Liver (tissue), 9 donors: Measurements from ENCODE around the gene DAB1. TPM values are rescaled to one million over a fixed set of nuclear protein-coding genes. Genes with fewer than 3 reads are reported as not detected.

Experiments used
- DNase-seq: peaks from one replicate; pipeline ENCODE4 v3.0.0-alpha.2; 2017; ENCODE audit warnings: low spot score
- H3K27ac ChIP-seq, 2 donors: one replicate each; pipeline ENCODE4 v1.7.0; 2013; ENCODE audit warnings: inconsistent platforms in 2 of 2, low read length in 2 of 2, control low read depth in 1 of 2, low read depth in 1 of 2, mild to moderate bottlenecking in 1 of 2
- H3K27me3 ChIP-seq, 4 donors: one replicate each; pipeline versions ENCODE4 v1.6.1 to v1.7.0; 2013; ENCODE audit warnings: low read length in 3 of 4, inconsistent platforms in 1 of 4, mild to moderate bottlenecking in 1 of 4, moderate library complexity in 1 of 4; ENCODE audit not compliant: control insufficient read depth in 4 of 4, insufficient read depth in 4 of 4
- H3K36me3 ChIP-seq, 4 donors: one replicate each; pipeline versions ENCODE4 v1.6.1 to v1.7.0; 2013; ENCODE audit warnings: low read length in 3 of 4, mild to moderate bottlenecking in 3 of 4, low read depth in 1 of 4, moderate library complexity in 1 of 4; ENCODE audit not compliant: control insufficient read depth in 4 of 4, insufficient read depth in 3 of 4
- H3K4me1 ChIP-seq, 4 donors: one replicate each; pipeline versions ENCODE4 v1.6.1 to v1.7.0; 2013; ENCODE audit warnings: low read length in 3 of 4, mild to moderate bottlenecking in 3 of 4, moderate library complexity in 1 of 4; ENCODE audit not compliant: control insufficient read depth in 4 of 4, insufficient read depth in 4 of 4
- H3K4me3 ChIP-seq, 3 donors: one replicate each; pipeline versions ENCODE4 v1.6.1 to v1.7.0; 2013; ENCODE audit warnings: low read length in 3 of 3, control low read depth in 1 of 3, low read depth in 1 of 3, mild to moderate bottlenecking in 1 of 3
- H3K9ac ChIP-seq, 2 donors: one replicate each; pipeline ENCODE4 v1.7.0; 2013; ENCODE audit warnings: low read length in 2 of 2, mild to moderate bottlenecking in 2 of 2, moderate library complexity in 2 of 2, control low read depth in 1 of 2, low read depth in 1 of 2
- H3K9me3 ChIP-seq, 4 donors: one replicate each; pipeline versions ENCODE4 v1.6.1 to v1.7.0; 2013; ENCODE audit warnings: low read length in 3 of 4; ENCODE audit not compliant: control insufficient read depth in 4 of 4
- ATF3 ChIP-seq: IDR thresholded peaks from 2 replicates; pipeline ENCODE4 v1.6.1; 2016; ENCODE audit warnings: antibody characterized with exemption
- CTCF ChIP-seq: fragments of 150-350 bp; IDR thresholded peaks from 2 replicates; pipeline ENCODE4 v1.5.1; 2017; ENCODE audit warnings: improper control_type of control experiment, low read depth, low read length; ENCODE audit not compliant: missing input control
- EGR1 ChIP-seq, 2 donors: IDR thresholded peaks; 2 replicates each; pipeline ENCODE4 v1.6.1; 2016 to 2018; ENCODE audit warnings: antibody characterized with exemption in 2 of 2, low read depth in 2 of 2
- FOXA1 ChIP-seq: IDR thresholded peaks from 2 replicates; pipeline ENCODE4 v1.6.1; 2016; ENCODE audit warnings: antibody characterized with exemption
- FOXA2 ChIP-seq: IDR thresholded peaks from 2 replicates; pipeline ENCODE4 v1.6.1; 2016; ENCODE audit warnings: antibody characterized with exemption
- GABPA ChIP-seq, 2 donors: IDR thresholded peaks in 1 of 2; conservative IDR thresholded peaks in 1 of 2; 2 replicates each; pipeline ENCODE4 v1.6.1; 2016; ENCODE audit warnings: antibody characterized with exemption in 2 of 2, mild to moderate bottlenecking in 1 of 2, moderate library complexity in 1 of 2
- HNF4A ChIP-seq, 2 donors: conservative IDR thresholded peaks; 2 replicates each; pipeline ENCODE4 v1.6.1; 2016; ENCODE audit warnings: antibody characterized with exemption in 2 of 2, mild to moderate bottlenecking in 2 of 2
- HNF4G ChIP-seq: IDR thresholded peaks from 2 replicates; pipeline ENCODE4 v1.6.1; 2016; ENCODE audit warnings: antibody characterized with exemption
- JUND ChIP-seq, 2 donors: IDR thresholded peaks; 2 replicates each; pipeline ENCODE4 v1.6.1; 2016; ENCODE audit warnings: antibody characterized with exemption in 2 of 2
- NR2F2 ChIP-seq: IDR thresholded peaks from 2 replicates; pipeline ENCODE4 v1.6.1; 2016; ENCODE audit warnings: antibody characterized with exemption
- RAD21 ChIP-seq, 2 donors: IDR thresholded peaks; 2 replicates each; pipeline ENCODE4 v1.6.1; 2016; ENCODE audit warnings: antibody characterized with exemption in 2 of 2, mild to moderate bottlenecking in 2 of 2
- RXRA ChIP-seq, 2 donors: IDR thresholded peaks; 2 replicates each; pipeline ENCODE4 v1.6.1; 2017 to 2018; ENCODE audit warnings: antibody characterized with exemption in 2 of 2, mild to moderate bottlenecking in 1 of 2
- SP1 ChIP-seq: IDR thresholded peaks from 2 replicates; pipeline ENCODE4 v1.6.1; 2018; ENCODE audit warnings: antibody characterized with exemption, mild to moderate bottlenecking
- YY1 ChIP-seq: IDR thresholded peaks from 2 replicates; pipeline ENCODE4 v1.6.1; 2016; ENCODE audit warnings: antibody characterized with exemption, mild to moderate bottlenecking
- ZBTB33 ChIP-seq: IDR thresholded peaks from 2 replicates; pipeline ENCODE4 v1.6.1; 2016; ENCODE audit warnings: antibody characterized with exemption
- WGBS: extraction: QIAGEN DNeasy Blood & Tissue Kit; methylation state at CpG from one replicate; pipeline ENCODE4 v1.1.7; 2013; 5-methylcytosine and 5-hydroxymethylcytosine counted together
- polyA plus RNA-seq, 2 donors: library from polyadenylated mRNA; stranded (reverse) in 1 of 2; unstranded in 1 of 2; fragments of 200-250 nt in 1 of 2; fragments of >200 nt in 1 of 2; fragmentation: Nextera tagmentation in 1 of 2; extraction: Ambion mirVana in 1 of 2; gene quantifications; one replicate each; pipeline versions ENCODE4 v1.2.1 to v1.2.3, GENCODE V29; 2013 to 2015
- total RNA-seq, 2 donors: library from RNA; depleted of rRNA; stranded (reverse); fragments of >200 nt; gene quantifications; one replicate each; pipeline ENCODE4 v1.2.3, GENCODE V29; 2014
- TF ChIP-seq, protein P1 (sequence below): IDR thresholded peaks from 2 replicates; pipeline ENCODE4 v1.6.1; 2016; ENCODE audit warnings: antibody characterized with exemption
- TF ChIP-seq, protein P2 (sequence below): IDR thresholded peaks from 2 replicates; pipeline ENCODE4 v1.6.1; 2016; ENCODE audit warnings: antibody characterized with exemption, mild to moderate bottlenecking
- donor health status: healthy.
- donor health status: healthy.
- donor health status: healthy.
- donor health status: healthy.
- donor health status: healthy.

Gene DAB1
- total and polyA plus RNA-seq, 4 donors: 0.54 to 1.7 (median 1.2) TPM

DNA sequence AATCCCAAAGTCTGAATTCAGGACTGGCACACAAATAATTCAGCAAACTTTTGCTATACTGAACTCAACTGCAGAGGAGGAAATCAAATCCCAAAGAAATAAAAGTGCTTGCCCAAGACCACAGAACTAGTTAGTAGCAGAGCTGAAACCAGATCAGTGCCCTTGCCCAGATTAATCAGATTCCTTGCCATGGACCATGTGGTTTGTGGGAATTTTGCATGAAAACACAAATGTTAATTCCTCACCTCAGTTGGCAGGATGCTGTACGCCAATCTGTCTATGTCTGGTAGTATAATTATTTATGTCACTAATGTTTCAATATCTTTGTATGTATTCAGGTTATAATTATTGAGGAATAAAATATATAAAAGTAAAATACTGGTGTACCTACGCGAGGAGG is 173.8 kb downstream of the DAB1 start:
- Histone ChIP-seq H3K27ac (no peak overlapping the region), H3K27me3 (no peaks in the 10 kb centered on the region), H3K36me3 (no peaks in the 10 kb centered on the region), H3K9ac (no peak overlapping the region), H3K4me1 (peaks cover 0 to 5% (median 0%) of the 10 kb centered on the region in 4 donors), H3K9me3 (no peaks in the 10 kb centered on the region), H3K4me3 (no peak overlapping the region)
- WGBS: over 99% methylated on average over 3 of the region's 3 CpGs
- TF ChIP-seq GABPA (IDR thresholded peaks at IDR 0.05 in 1 of 2, conservative IDR thresholded peaks at IDR 0.05 in 1 of 2): no peak
- no peak for TF ChIP-seq FOXA2
- TF ChIP-seq CTCF: no peak
- no peak for TF ChIP-seq RXRA (IDR thresholded peaks at IDR 0.05)
- no peak for TF ChIP-seq ZBTB33
- no peak for TF ChIP-seq JUND (IDR thresholded peaks at IDR 0.05)
- TF ChIP-seq SP1: no peak
- no peak for DNase-seq

GRCh38 chr1:57249511-57249910 is 174.3 kb downstream of the DAB1 start:
- Histone ChIP-seq H3K4me1 (peaks cover 0 to 5% (median 0%) of the 10 kb centered on the region in 4 donors), H3K9me3 (no peaks in the 10 kb centered on the region), H3K9ac (no peak overlapping the region), H3K27me3 (no peaks in the 10 kb centered on the region), H3K36me3 (no peaks in the 10 kb centered on the region), H3K27ac (no peak overlapping the region), H3K4me3 (no peak overlapping the region)
- WGBS: 71% methylated on average over 2 of the region's 2 CpGs
- DNase-seq: no peak
- TF ChIP-seq NR2F2 (no peak), HNF4A (conservative IDR thresholded peaks at IDR 0.05) (no peak), GABPA (IDR thresholded peaks at IDR 0.05 in 1 of 2, conservative IDR thresholded peaks at IDR 0.05 in 1 of 2) (no peak)
- TF ChIP-seq, protein P1, sequence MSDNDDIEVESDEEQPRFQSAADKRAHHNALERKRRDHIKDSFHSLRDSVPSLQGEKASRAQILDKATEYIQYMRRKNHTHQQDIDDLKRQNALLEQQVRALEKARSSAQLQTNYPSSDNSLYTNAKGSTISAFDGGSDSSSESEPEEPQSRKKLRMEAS: no peak

- TF ChIP-seq, protein P1: no peak
- TF ChIP-seq FOXA2: no peak
- TF ChIP-seq EGR1 (IDR thresholded peaks at IDR 0.05; ENCODE audit: low read depth in 2 of 2): no peak
- no peak for TF ChIP-seq YY1
- TF ChIP-seq, protein P2, sequence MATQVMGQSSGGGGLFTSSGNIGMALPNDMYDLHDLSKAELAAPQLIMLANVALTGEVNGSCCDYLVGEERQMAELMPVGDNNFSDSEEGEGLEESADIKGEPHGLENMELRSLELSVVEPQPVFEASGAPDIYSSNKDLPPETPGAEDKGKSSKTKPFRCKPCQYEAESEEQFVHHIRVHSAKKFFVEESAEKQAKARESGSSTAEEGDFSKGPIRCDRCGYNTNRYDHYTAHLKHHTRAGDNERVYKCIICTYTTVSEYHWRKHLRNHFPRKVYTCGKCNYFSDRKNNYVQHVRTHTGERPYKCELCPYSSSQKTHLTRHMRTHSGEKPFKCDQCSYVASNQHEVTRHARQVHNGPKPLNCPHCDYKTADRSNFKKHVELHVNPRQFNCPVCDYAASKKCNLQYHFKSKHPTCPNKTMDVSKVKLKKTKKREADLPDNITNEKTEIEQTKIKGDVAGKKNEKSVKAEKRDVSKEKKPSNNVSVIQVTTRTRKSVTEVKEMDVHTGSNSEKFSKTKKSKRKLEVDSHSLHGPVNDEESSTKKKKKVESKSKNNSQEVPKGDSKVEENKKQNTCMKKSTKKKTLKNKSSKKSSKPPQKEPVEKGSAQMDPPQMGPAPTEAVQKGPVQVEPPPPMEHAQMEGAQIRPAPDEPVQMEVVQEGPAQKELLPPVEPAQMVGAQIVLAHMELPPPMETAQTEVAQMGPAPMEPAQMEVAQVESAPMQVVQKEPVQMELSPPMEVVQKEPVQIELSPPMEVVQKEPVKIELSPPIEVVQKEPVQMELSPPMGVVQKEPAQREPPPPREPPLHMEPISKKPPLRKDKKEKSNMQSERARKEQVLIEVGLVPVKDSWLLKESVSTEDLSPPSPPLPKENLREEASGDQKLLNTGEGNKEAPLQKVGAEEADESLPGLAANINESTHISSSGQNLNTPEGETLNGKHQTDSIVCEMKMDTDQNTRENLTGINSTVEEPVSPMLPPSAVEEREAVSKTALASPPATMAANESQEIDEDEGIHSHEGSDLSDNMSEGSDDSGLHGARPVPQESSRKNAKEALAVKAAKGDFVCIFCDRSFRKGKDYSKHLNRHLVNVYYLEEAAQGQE: no peak
- TF ChIP-seq CTCF: no peak
- TF ChIP-seq RXRA (IDR thresholded peaks at IDR 0.05): no peak
- no peak for TF ChIP-seq SP1
- TF ChIP-seq GABPA (IDR thresholded peaks at IDR 0.05 in 1 of 2, conservative IDR thresholded peaks at IDR 0.05 in 1 of 2): no peak
- no peak for TF ChIP-seq FOXA1
- TF ChIP-seq NR2F2: no peak
- TF ChIP-seq ATF3: no peak
- TF ChIP-seq HNF4A (conservative IDR thresholded peaks at IDR 0.05): no peak
- no peak for TF ChIP-seq RAD21 (IDR thresholded peaks at IDR 0.05)
- TF ChIP-seq HNF4G: no peak
- no peak for TF ChIP-seq JUND (IDR thresholded peaks at IDR 0.05)
- no peak overlapping the region for H3K9ac ChIP-seq
- no peak overlapping the region for H3K27ac ChIP-seq
- H3K4me1 ChIP-seq: peaks cover 0 to 5% (median 0%) of the 10 kb centered on the region in 4 donors
- H3K9me3 ChIP-seq: no peaks in the 10 kb centered on the region
- 77% methylated on average over 3 of the region's 3 CpGs for WGBS
- no peak overlapping the region for H3K4me3 ChIP-seq
- no peaks in the 10 kb centered on the region for H3K36me3 ChIP-seq
- no peak for DNase-seq
- H3K27me3 ChIP-seq: no peaks in the 10 kb centered on the region
Measured at GRCh38 chr1:57248830-57249229, 175.0 kb downstream of the DAB1 start.
